ENCODE measurements around the gene SUPT5H. TPM values are rescaled to one million over a fixed set of nuclear protein-coding genes. Genes with fewer than 3 reads are reported as not detected.

The SUPT5H gene
- total RNA-seq, 1 donor from 2014 or later: 142 TPM

- no peak for TF ChIP-seq CTCF (IDR thresholded peaks at IDR 0.05)
- intact Hi-C loops (cut with DNase I): loop anchor here (10.0 kb wide), 2 partner anchors 746 to 1314 kb away; partner anchors contain the start of genes COQ8B and ITPKC
- Histone ChIP-seq H3K27ac (peak overlapping the region; percentile 100), H3K4me3 (no peak overlapping the region), H3K4me1 (peaks cover 8 to 34% of the 10 kb centered on the region in 2 donors), H3K36me3 (peaks cover under 1 to 5% of the 10 kb centered on the region in 2 donors), H3K27me3 (no peaks in the 10 kb centered on the region), H3K9me3 (no peaks in the 10 kb centered on the region)
- no peak for DNase-seq (ENCODE audit: low spot score in 2 of 2)
These were observed 44.3 kb upstream of the SUPT5H start for GRCh38 chr19:39401070-39401548.

- Histone ChIP-seq H3K9me3 (no peaks in the 10 kb centered on the region), H3K4me3 (peak overlapping the region in 1 of 2 donors; percentile 78), H3K4me1 (peaks cover 8 to 34% of the 10 kb centered on the region in 2 donors), H3K27ac (peak overlapping the region; percentile 100), H3K27me3 (no peaks in the 10 kb centered on the region), H3K36me3 (peaks cover 0 to under 1% of the 10 kb centered on the region in 2 donors)
- intact Hi-C loops (cut with DNase I): loop anchor here (2.0 to 10.0 kb wide), 3 partner anchors 551 to 1313 kb away; partner anchors contain the start of genes COQ8B and ITPKC
- peak; percentile 78 to 89 for DNase-seq (ENCODE audit: low spot score in 2 of 2)
- no peak for TF ChIP-seq CTCF (IDR thresholded peaks at IDR 0.05)
These were observed 43.6 kb upstream of the SUPT5H start for GRCh38 chr19:39401549-39402345.

- Histone ChIP-seq H3K27me3 (no peaks in the 10 kb centered on the region), H3K36me3 (peaks cover 5 to 9% of the 10 kb centered on the region in 2 donors), H3K4me1 (peaks cover 8 to 30% of the 10 kb centered on the region in 2 donors), H3K4me3 (peak overlapping the region; percentile 74 to 78), H3K27ac (peak overlapping the region; percentile 100), H3K9me3 (no peaks in the 10 kb centered on the region)
- DNase-seq (ENCODE audit: low spot score in 2 of 2): peak; percentile 83 to 98
- TF ChIP-seq CTCF (IDR thresholded peaks at IDR 0.05): no peak
- intact Hi-C loops (cut with DNase I): loop anchor here (1.0 to 10.0 kb wide), 4 partner anchors 10 to 1312 kb away; partner anchors contain the start of genes COQ8B, ITPKC and PLEKHG2
These were observed 42.8 kb upstream of the SUPT5H start for GRCh38 chr19:39402346-39403300.

GRCh38 chr19:39403331-39404312 is 41.8 kb upstream of the SUPT5H start:
- DNase-seq (ENCODE audit: low spot score in 2 of 2): peak; percentile 100
- peak overlapping the region; percentile 100 for H3K27ac ChIP-seq
- H3K4me3 ChIP-seq: peak overlapping the region; percentile 74 to 78
- no peak for TF ChIP-seq CTCF (IDR thresholded peaks at IDR 0.05)
- no peaks in the 10 kb centered on the region for H3K27me3 ChIP-seq
- H3K36me3 ChIP-seq: peaks cover 15 to 19% of the 10 kb centered on the region in 2 donors
- intact Hi-C loops (cut with DNase I): loop anchor here (1.0 to 10.0 kb wide), 4 partner anchors 9 to 1311 kb away; partner anchors contain the start of genes COQ8B, ITPKC and PLEKHG2
- H3K9me3 ChIP-seq: no peaks in the 10 kb centered on the region
- H3K4me1 ChIP-seq: peaks cover 8 to 22% of the 10 kb centered on the region in 2 donors
